Measurements from ENCODE around the gene SMOC2.
"Not testable (repeated sequence)": the region's sequence is repeated elsewhere in the genome, so short reads cannot be mapped to it uniquely, and the experiment has no call there.

The SMOC2 gene

DNA sequence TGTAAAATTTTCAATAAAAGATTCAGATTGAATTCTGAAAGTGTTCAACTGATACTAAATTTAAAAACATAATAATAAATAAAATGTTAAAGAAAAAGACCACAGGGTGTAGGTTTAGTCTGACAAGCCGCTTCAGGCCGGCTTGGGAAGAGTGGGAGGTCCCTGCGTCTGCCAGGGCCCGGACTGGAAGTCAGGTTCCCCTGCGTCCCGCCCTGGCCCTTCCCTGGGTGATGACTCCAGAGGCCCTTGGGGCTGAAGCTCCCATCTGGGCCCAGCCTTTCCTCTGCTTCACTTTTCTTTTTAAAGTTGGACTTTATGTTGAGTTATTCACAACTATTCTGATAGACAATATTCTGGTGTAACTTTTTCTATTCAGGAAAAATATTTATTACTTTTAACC is 93.3 kb downstream of the SMOC2 start:
- DNase-seq (ENCODE audit: extremely low spot score, insufficient read length, low read depth): no peak
- FAIRE-seq: no peak

DNA sequence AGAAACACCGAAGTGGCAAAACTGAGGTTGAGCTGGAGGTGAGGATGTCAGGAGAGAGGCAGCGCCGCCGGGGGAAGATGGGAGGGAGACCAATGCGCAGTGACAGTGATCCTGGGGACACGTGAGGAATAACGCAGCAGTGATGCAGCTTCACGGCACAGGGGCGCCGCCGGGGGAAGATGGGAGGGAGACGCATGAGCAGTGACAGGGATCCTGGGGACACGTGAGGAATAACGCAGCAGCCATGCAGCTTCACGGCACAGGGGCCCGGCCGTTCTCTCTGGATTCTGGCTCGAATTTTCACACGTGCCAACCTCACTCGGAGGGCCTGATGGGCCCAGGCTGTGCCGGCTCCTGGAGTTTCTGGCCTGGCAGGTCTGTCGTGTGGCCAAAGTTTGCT is 94.7 kb downstream of the SMOC2 start:
- DNase-seq (ENCODE audit: extremely low spot score, insufficient read length, low read depth) (no peak), FAIRE-seq (no peak)

DNA sequence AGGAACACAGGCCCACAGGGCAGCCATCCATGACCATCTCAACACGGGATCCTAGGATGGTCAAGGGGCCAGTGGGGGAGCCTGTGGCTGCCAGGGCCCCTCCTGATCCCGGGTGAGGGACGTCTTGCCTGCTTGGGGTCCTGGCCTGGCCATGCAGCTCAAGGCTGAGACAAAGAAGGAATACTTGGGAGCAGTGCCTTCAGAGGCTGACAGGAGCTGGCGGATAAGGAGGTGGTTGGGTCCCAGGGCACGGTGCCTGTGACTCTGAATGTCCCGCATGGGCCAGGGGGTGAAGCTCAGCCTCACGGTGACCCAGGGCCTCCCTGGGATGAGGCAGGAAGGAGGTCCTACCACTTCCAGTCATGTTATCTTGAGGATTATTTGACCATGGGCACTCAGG is 95.2 kb downstream of the SMOC2 start:
- no peak for FAIRE-seq
- no peak for DNase-seq (ENCODE audit: extremely low spot score, insufficient read length, low read depth)

DNA sequence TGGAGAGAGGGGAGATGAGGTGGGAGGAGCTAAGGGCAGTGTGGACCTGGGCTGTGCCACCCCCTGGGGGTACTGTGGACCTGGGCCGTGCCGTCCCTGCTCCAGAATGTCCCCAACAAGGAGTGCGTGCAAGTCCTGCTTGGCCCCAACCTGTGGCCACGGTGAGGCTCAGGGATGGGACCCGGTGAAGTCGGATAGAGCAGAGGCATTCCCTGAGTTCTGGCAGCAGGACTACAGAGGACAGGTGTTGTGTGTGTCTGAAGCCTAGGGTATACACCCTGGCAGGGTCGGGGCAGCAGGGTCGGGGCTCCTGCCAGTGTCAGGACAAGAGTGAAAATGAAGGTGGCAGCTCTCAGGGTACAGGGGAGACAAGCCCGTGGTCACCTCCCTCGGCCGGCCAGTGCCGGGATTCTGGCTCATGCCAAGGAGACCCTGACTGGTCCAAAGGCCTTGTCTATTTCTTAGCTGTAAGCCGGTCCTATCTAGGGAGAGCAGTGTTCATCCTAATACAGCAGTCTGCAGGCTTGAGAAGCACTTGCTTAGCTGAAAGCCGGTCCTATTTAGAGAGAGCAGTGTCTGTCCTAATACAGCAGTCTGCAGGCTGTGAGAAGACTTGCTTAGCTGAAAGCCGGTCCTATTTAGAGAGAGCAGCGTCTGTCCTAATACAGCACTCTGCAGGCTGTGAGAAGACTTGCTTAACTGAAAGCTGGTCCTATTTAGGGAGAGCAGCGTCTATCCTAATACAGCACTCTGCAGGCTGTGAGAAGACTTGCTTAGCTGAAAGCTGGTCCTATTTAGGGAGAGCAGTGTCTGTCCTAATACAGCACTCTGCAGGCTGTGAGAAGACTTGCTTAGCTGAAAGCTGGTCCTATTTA is 95.9 kb downstream of the SMOC2 start:
- no peak for FAIRE-seq
- DNase-seq (ENCODE audit: extremely low spot score, insufficient read length, low read depth): no peak

DNA sequence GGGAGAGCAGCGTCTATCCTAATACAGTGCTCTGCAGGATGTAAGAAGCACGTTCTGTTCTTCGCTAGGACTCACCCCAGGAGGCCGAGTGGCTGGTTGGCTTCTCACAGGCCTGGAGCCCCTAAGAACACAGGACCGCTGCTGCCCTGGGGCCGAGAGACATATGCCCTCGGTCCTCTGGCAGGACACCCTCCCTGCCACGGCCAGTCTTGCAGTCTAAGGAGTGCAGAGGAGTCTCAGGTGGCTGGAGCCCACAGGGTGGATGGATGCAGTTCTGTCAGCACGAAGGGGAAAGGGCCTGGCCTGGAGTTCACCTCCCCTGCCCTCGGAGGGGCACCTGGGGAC is 96.5 kb downstream of the SMOC2 start:
- FAIRE-seq: no peak

DNA sequence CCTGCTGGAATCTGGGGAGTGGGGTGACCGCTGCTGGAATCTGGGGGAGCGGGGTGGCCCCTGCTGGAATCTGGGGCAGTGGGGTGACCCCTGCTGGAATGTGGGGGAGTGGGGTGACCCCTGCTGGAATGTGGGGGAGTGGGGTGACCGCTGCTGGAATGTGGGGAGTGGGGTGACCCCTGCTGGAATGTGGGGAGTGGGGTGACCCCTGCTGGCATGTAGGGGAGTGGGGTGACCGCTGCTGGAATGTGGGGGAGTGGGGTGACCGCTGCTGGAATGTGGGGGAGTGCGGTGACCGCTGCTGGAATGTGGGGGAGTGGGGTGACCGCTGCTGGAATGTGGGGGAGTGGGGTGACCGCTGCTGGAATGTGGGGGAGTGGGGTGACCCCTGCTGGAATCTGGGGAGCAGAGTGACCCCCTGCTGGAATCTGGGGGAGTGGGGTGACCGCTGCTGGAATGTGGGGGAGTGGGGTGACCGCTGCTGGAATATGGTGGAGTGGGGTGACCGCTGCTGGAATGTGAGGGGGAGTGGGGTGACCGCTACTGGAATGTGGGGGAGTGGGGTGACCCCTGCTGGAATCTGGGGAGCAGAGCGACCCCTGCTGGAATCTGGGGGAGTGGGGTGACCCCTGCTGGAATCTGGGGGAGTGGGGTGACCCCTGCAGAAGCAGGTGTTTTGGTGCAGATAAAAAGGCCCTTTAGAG is 97.4 kb downstream of the SMOC2 start:
- FAIRE-seq; DNase-seq (ENCODE audit: extremely low spot score, insufficient read length, low read depth): not testable (repeated sequence)

More for the DNA sequence above, 96.5 kb downstream of the SMOC2 start:
- DNase-seq (ENCODE audit: extremely low spot score, insufficient read length, low read depth): no peak

DNA sequence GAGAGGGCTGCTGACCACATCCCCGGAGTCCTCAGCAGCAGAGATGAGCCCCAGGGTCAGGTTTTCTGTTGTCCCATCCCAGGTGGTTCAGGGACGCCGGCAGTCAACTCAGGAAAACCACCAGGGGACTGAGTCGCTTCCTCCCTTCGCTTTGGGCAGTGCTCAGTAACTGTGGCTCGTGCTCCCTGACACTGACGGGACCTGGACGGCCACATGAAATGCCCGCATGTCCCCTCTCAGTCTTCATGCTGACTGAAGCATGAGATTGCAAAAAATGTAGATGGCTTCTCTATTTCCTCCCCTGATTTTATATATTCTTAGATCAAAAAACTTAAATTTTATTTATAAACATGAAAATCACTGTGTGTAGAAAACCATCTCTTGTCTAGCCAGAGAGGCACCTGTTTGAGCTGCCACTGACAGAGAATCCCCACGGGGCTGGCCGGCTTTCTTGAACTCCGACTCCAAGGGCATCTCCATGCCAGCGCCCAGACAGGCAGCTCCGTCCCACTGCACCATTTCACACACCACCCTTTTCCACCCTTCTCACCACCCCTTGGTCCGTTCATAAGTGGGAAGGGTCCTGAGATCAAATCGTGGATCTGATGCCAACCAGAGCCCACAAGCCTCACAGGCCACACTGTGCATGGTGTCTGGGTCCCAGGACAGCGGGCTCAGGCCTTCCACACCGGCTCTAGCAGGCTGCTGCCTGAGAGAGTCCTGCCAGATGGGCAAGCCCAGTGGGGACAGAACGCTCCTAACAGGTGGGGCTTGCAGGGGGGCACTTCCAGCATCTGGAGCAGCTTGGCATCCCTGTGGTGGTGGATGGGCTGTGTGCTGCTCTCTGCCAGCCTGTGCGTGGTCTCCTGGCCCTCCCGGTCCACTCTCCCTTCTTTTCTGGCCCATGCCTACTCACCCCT is 98.2 kb downstream of the SMOC2 start:
- DNase-seq (ENCODE audit: extremely low spot score, insufficient read length, low read depth): no peak
- FAIRE-seq: no peak

DNA sequence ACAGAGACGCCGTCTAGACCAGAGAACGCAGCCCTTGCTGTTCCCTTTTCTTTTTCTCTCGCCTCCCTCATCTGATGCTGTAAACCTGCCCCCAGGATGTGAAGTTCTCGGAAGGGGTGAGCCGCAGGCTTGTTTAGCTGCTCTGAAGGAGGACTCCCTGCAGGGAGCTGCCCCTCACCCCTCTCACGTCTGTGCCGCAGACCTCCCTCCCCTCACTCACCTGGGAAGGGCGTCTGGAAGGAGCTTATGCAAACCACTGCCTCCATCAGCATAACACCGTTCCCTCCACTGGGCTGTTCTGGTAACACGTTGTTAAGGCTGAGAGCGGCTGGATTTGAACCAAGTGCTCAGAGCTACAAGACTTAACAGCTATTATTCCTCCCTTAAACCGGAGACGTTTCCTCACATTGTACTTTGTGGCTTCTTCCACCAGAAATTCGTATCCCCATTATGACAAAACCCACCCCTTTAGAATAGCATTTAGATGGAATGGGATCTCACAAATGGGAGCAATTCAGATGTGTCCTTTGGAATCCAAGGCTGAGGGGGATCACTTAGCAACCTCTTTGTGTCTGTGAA is 99.8 kb downstream of the SMOC2 start:
- no peak for DNase-seq (ENCODE audit: extremely low spot score, insufficient read length, low read depth)

DNA sequence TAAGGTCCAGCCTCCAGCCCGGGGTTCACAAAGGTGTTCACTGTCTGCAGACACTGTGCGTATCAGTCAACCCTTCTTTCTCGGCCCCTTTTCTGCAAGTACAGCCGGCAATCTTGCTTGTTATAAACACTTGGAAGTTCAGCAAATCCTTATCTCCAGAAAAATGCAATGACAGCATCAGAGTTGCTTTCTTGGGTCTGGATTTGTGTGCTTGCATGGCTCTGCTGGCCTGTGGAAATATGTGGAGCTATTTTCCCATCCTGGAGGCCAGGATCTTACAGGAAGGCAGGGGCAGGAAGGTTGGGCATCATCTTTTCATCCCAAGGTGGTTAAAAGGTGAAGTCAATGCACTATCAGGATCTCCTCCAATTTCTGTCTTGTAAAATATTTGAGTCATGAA is 100.3 kb downstream of the SMOC2 start:
- DNase-seq (ENCODE audit: extremely low spot score, insufficient read length, low read depth) (no peak), FAIRE-seq (no peak)

More for the DNA sequence above, 99.8 kb downstream of the SMOC2 start:
- FAIRE-seq: no peak

DNA sequence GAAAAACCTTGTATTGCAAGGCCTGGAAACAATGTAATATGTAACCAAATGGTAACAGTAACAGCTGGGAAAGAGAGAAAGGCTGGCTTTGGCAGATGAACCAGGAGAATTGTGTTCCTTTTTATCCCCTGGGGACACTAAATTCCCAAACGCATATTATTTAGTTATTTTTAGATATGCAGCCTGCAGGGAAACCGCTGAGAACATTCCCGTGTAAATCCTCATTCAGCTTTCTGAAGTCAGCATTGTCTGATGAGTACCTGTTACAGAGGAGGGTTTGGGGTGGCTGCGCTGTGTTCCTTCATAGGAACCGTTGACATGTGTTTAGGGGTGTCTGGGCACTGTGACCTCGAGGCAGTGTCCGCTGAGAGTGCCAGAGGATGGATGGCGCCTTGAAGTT is 101.3 kb downstream of the SMOC2 start:
- FAIRE-seq (no peak), DNase-seq (ENCODE audit: extremely low spot score, insufficient read length, low read depth) (no peak)

DNA sequence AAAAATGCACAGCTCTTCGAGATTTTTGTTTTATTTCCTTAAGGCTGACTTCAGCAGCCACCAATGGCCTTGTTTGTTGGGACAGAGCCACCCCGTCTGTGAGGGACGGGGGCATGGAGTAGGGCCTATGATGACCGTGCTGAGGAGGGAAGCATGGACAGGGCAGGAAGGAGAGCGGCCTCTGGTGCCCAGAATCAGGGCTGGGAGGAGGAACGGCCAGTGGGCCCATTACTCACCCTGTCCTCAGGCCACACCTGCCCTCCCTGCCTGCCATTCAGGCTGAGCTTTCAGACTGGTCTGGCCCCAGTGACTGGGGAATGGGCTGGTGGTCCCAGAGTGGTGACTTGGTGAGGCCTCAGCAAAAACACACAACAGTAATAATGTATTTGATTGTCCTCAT is 104.4 kb downstream of the SMOC2 start:
- DNase-seq (ENCODE audit: extremely low spot score, insufficient read length, low read depth) (no peak), FAIRE-seq (no peak)

DNA sequence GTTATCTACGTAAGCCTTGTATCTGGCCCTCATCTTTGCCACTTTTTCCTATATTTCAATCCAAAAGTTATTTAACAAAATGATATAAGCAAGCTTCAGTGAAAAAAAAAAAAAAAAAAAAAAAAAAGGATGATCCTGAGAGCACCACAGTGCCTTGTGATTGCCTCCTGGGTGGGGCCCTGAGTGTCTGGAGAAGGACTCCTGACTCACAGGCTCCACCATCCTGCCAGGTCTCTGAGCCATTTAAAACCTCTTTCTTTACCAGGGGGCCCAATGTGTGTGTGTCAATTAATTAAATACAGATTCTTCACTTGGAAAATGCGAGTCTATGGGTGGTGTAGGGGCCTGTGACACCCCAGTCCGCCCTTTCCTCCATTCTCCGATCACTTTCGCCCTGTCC is 105.2 kb downstream of the SMOC2 start:
- FAIRE-seq: no peak
- DNase-seq (ENCODE audit: extremely low spot score, insufficient read length, low read depth): no peak

DNA sequence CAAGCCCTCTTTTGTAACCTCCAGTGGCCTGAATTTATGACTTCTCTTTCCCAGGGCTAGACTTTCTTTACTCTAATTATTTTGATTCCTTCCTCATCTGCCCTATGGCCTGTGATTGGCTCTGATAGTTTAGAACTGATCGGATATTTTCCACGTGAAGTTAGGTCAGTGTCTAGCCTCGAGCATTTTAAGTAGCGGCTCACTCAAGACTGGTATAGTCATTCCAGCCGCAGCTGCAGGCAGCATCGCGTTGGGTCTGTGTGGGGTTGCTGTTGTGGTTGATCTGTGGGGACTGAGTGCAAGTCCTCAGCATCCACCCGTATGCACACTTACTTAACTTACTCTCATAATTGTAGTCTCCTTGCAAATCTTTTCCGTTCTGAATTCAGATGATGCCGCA is 105.7 kb downstream of the SMOC2 start:
- DNase-seq (ENCODE audit: extremely low spot score, insufficient read length, low read depth) (no peak), FAIRE-seq (no peak)

DNA sequence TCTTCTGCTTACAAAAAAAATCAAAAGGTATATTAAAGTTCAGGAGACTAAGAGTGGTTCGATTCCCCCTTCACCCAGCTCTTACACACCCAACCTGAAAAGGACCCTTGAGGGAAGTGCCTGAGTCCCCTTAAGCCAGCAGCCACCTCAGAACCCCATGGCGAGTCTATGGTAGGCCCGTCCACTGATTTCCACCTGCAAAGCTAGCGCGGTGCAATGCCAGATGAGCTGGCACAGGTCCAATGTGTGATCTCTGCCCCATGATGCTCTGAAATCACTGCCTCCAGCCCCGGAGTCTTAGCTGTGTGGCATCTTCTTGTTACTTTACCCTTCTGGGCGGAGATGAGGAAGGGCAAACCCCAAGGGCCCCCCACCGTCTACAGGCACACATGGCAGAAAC is 109.3 kb downstream of the SMOC2 start:
- DNase-seq (ENCODE audit: extremely low spot score, insufficient read length, low read depth): no peak
- FAIRE-seq: no peak

DNA sequence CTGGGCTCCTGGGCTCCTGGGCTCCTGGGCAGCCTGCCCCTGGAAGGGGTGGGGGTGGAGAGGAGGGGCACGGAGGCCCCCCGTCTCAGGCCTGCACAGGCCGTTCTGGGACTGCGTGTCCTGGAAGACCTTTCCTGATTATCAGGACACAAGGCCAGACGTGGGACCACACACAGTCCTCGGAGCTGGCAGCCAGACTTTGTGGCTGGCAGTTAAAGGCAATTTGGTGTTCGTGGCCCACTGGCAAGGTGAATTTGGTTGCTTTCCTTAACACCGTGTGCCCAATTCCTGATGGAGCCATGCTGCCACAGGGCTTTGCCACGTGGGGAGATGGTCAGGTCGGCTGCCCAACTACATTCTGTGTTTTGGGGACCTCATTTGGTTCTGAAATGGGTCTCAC is 113.5 kb downstream of the SMOC2 start:
- DNase-seq (ENCODE audit: extremely low spot score, insufficient read length, low read depth): no peak
- no peak for FAIRE-seq

DNA sequence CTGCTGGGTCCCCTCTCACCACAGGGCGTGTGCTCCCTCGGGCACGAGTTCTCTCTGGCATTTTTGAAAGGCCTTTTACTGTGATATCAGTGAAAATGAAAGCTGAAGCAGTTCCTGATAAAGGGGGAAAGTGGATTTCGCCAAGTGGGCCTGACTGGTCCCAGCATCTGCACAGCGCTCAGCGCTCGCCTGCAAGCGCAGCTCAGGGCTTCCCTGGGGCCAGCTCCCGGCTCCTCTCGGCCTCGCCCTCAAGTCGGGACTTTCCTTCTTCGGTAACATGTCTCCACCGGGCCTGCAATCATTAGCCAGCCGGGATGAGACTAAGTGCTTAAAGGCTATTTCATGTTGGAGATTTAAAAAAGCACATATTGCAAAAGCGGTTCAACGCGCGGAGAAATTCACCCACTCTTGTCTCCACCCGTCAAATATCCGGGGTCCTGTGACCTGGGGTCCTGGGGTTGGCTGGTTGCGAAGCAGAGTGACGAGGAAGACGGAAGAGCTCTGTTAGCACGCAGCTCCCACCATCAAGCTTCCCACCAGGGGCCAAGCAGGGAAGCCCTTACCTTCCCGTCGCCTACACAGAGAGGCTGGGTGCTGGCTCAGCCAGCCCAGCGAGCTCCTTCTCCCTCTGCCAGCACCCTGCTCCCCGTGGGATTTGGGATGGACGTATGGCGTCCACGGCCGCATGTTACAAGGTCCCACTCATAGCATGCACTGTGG is 114.1 kb downstream of the SMOC2 start:
- no peak for FAIRE-seq

DNA sequence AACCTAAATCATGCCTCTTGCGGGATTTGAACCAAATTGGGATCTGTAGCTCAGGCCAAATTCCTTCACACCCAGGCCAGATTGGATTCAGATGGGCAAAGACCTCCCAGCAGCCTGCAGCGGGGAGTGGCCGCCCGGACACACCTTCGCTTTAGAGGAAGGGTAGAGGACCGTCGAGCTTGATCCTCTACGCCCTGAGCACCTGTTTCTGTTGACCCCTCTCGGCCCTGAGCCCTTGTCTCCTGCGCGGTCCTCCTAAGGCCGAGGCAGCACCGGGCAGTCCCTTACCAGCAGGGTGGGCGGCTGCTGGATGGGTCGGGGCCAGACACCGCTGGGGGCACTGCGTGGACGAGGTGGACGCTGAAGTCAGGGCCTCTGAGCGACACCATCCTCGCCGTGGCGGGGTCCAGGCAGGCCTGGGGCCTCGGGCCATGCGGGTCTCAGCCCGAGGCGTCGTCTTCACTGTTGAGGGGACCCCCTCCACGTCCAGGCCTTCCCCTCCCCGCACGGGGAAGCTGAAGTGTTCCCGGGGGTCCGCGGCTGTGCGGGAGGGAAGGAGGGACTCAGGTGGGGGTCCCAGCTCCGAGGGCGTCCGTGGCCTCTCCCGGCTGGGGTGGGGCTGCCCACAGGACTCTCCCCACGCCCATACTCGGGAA is 114.8 kb downstream of the SMOC2 start:
- DNase-seq (ENCODE audit: extremely low spot score, insufficient read length, low read depth): no peak
- FAIRE-seq: no peak

More for the DNA sequence above, 114.1 kb downstream of the SMOC2 start:
- no peak for DNase-seq (ENCODE audit: extremely low spot score, insufficient read length, low read depth)

DNA sequence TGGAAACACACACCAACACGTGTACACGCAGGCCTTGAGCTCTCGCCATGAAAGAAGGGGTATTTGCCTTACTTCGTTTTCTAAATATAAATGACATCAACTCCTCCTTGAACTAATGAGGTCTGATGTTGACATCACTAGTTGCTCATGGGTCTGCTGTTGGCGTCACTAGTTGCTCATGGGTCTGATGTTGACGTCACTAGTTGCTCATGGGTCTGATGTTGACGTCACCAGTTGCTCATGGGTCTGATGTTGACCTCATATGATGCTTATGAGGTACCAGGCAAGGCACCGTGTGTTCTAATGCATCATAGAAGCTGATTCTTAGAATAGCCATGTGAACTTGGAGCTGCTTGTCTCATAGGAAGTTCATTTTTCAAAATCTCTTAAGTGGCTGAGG is 116.5 kb downstream of the SMOC2 start:
- no peak for FAIRE-seq
- DNase-seq (ENCODE audit: extremely low spot score, insufficient read length, low read depth): no peak

DNA sequence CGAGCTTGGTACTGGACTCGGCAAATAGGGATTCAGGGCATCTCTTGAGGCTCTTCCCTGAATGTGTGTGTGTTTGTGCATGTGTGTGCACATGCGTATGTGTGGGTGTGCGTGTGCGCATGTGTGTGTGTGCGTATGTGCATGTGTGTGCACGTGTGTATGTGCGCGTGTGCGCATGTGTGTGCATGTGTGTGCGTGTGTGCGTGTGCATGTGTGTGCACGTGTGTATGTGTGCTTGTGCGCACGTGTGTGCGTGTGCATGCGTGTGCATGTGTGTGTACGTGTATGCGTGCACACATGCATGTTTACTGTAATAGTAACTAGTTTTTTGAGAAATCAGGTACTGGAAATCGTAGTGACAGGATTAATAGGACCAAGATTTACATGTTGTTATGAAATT is 117.7 kb downstream of the SMOC2 start:
- no peak for DNase-seq (ENCODE audit: extremely low spot score, insufficient read length, low read depth)
- no peak for FAIRE-seq

Data from GM18507 (cell line).